DMS53 (cell line): ENCODE results near the gene CXCL1.
"Not testable (repeated sequence)": the region's sequence is repeated elsewhere in the genome, so short reads cannot be mapped to it uniquely, and the experiment has no call there.

Source experiments
- DNase-seq: peaks from one replicate; lab custom pipeline; 2025; lab: John Stamatoyannopoulos, UW

CXCL1 gene

DNA sequence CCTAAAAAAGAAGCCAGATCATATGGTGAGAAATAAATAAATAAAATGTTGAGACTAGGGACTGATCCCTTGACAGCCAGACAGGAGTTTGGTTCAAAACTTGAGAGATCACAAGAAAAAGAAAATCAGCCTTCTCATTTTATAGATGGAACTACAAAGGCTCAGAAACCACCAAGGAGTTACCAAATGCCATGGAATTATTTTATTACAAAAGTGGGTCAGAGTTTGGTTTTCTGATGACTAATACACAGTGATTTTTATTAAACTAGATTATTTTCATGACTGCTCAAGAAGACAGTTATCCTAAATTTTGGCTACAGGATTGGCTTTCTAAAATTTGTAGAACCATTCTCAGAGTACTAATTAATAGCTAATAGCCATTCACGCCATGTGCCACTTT, 6.2 kb downstream of the CXCL1 start:
- DNase-seq, result no peak

- no peak for DNase-seq
Observed at GRCh38 chr4:73883306-73883705, 14.1 kb downstream of the CXCL1 start.

GRCh38 chr4:73885574-73886267, 16.5 kb downstream of the CXCL1 start:
- no peak for DNase-seq

GRCh38 chr4:73891326-73891725, 22.1 kb downstream of the CXCL1 start:
- no peak for DNase-seq

DNA sequence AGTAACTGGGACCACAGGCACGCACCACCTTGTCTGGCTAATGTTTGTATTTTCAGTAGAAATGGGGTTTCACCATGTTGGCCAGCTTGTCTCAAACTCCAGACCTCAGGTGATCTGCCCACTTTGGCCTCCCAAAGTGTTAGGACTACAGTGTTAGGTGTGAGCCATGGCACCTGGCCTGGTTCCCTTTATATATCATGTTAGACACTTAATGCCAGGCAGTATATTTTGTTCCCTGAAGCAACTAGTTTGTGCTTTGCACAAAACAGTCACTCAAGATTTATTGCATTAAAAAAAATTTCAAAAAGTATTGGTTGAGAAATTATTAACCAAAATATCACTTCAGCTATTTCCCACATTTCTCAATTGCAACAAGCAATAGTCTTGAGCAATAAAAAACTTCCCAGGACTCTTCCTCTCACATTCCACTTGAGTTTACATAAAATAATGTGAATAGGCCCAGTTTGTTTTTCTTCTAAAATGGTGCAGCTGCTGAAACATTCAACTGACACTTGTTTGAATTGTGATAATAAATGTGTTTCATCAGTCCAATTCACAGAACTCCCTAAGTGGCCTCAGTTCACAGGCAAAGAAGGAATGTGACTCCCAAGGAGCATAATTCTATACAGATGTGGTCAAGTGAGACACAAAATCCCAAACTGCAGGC, 22.7 kb downstream of the CXCL1 start:
- DNase-seq, result no peak

- DNase-seq, result no peak
Observed at GRCh38 chr4:73892966-73893365, 23.8 kb downstream of the CXCL1 start.

- DNase-seq, result no peak
Observed at GRCh38 chr4:73894001-73894400, 24.8 kb downstream of the CXCL1 start.

DNA sequence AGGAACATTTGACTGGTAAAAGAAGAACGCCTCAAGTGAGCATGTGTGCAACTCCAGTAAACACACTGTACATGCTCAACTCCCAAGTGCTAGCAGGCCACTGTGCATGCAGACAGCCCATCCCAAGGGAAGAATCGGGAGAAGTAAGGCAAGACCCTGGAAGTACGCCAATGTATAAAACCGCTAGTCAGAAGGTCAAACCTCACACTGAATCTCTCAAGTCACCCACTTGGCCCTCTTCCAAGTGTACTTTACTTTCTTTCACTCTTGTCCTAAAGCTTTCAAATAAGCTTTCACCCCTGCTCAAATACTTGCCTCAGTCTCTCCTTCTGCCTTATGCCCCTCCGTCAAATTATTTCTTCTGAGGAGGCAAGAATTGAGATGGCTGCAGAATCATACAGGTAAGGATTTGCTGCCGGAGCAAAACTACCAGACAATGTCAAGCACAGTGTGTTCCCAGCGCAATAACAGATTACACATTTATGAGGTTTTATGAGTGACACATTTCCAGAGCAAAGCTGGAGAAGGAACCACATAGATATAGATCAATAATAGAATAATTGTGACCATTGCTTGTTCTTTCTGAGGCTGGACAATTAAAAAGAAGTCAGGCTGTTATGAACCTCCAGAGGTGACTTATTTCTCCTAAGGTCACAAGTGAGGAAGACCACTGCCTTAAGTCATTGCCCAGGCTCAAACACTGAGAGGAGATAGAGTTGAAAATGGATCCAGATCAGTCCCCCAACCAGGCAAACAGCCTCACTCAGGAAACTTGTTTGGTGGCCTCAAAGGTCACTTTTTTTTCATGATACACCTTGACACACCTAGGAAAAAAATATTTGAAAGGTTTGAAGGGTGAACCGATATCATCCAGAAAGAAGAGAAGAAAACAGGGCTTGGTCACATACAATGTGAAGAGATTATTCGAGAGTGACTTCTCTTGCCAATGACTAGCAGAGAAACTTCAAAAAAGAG, 26.3 kb downstream of the CXCL1 start:
- no peak for DNase-seq

- DNase-seq, result no peak
Observed at GRCh38 chr4:73896416-73896815, 27.2 kb downstream of the CXCL1 start.

DNA sequence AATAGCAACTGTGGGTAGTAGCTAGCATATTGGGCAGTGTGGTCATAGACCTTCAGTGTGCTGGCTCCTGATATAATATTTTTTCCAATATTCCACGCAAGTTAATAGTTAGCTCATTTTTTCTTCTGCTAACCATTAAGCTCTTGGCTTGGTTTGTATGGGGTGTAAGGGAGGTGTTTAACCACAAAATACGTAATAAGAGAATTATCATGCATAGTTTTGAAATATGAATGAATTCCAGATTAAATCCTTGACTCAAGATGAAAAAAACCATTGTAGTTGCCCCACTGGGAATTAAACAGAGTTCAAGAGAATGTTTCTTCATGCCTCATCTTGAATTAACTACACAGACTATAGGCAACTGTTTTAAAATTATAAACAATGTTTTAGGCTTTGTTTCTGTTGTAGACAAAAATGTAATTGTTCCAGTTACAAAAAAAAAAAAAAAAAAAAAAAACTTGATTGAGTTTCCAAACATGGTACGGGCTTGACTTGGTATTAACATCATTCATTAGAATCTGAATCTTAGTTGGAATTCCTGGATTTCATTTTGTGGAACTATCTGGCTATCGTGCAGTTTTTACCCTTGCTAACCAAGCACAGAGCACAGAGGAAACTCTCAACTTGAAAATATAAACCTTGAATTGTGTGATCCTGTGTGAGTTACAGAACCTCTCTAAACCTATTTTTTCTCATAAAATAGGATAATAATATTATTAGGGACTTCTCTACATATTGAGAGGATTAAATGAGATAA, 28.4 kb downstream of the CXCL1 start:
- no peak for DNase-seq

GRCh38 chr4:73899338-73899737, 30.1 kb downstream of the CXCL1 start:
- not testable (repeated sequence) for DNase-seq

- no peak for DNase-seq
Observed at GRCh38 chr4:73901031-73901430, 31.8 kb downstream of the CXCL1 start.

- DNase-seq, result no peak
Observed at GRCh38 chr4:73902038-73902637, 32.9 kb downstream of the CXCL1 start.

DNA sequence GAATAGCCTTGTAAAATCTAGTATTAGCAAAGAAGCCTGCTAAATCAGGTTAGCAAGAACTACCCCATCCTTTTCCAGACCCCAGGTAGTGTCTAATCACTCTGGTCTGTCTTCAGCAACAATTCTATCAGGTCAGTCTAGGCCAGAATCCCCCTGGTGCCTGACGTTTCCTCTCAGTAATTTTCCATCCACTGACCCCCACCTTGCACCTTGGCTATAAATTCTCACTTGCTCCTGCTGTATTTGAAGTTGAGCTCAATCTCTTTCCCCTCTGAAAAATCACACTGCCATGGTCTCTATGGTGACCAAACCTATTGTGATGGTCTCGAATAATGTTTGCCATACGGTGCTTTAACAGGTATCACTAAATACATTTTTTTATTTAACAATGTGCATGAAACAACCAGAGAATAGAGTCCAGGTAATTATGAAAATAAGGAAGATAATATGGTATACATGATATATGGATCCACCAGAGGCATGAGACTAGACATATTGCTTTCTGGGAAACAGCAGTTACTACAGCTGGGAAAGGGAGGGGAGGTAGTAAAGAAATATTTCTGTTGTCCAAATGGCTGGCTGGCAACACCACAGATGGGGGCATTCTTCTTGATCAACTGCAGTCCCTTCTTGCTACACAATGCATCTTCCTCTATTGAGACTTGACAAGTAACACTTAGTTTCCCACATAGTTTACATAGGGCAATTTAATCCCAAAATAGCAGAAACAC, 33.8 kb downstream of the CXCL1 start:
- no peak for DNase-seq

DNA sequence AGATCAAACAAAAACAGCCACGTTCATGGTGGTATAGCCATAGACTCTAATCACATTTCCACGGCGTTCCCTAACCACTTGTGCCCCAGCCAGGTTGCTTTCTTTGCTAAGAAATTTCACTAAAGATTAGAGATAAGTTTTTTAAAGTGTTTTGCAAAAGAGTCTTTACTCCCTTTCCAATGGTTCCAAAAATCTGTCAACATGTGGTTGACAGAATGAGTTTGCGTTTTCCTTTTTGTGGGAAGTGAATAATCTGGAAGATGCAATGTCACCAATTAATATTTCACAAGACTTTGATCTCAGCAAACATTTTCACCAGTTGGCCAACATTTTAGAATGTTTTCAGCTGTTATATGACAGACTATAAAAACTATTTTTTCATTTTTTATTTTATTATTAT, 35.3 kb downstream of the CXCL1 start:
- DNase-seq, result no peak

GRCh38 chr4:73908965-73909364, 39.8 kb downstream of the CXCL1 start:
- DNase-seq, result no peak

- DNase-seq, result no peak
Observed at GRCh38 chr4:73911746-73912145, 42.6 kb downstream of the CXCL1 start.

GRCh38 chr4:73912191-73912590, 43.0 kb downstream of the CXCL1 start:
- no peak for DNase-seq

DNA sequence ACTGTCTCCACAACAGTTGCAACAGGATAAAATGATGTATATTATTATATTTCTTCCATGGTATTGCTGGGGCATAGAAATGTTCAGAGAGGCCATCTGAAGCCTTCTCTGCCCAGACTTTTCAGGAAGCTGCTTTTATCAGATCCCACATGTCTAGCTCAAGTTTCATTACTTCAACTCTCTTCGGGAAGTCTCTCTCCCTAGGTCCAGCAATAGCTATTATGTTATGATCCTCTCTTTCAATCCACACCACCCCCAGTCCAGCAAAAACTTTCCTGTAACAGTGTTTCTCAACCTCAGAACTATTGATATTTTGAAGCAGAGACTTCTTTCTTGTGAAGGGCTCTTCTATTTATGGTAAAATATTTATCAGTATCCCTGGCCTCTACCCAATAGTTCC, 44.9 kb downstream of the CXCL1 start:
- DNase-seq, result no peak

- no peak for DNase-seq
Observed at GRCh38 chr4:73916172-73916925, 47.2 kb downstream of the CXCL1 start.
